Smooth muscle cell (in vitro differentiated cells): ENCODE data around the gene SLC7A6OS. TPM values are rescaled to one million over a fixed set of nuclear protein-coding genes. Genes with fewer than 3 reads are reported as not detected.

ENCODE experiments used
- DNase-seq: peaks from one replicate; lab custom pipeline; 2025; ENCODE audit not compliant: unreplicated experiment; lab: John Stamatoyannopoulos, UW
- H2AFZ ChIP-seq: fragments of 200-600 bp; sonication (generic); 2 replicates; pipeline ENCODE4 v1.6.0; 2016; ENCODE audit warnings: antibody characterized with exemption, low read depth, mild to moderate bottlenecking
- H3F3A ChIP-seq: fragments of 200-600 bp; sonication (generic); 2 replicates; pipeline ENCODE4 v1.6.0; 2017; ENCODE audit warnings: antibody characterized with exemption, low read depth
- H3K27ac ChIP-seq: fragments of 200-600 bp; sonication (generic); 2 replicates; pipeline ENCODE4 v1.5.1; 2016; ENCODE audit warnings: low read depth, mild to moderate bottlenecking
- H3K27me3 ChIP-seq: fragments of 200-600 bp; sonication (generic); 2 replicates; pipeline ENCODE4 v1.6.1; 2016; ENCODE audit warnings: low read depth, mild to moderate bottlenecking
- H3K36me3 ChIP-seq: fragments of 200-600 bp; sonication (generic); 2 replicates; pipeline ENCODE4 v1.5.1; 2016; ENCODE audit warnings: low read depth
- H3K4me1 ChIP-seq: fragments of 200-600 bp; sonication (generic); 2 replicates; pipeline ENCODE4 v1.5.1; 2016; ENCODE audit warnings: low read depth
- H3K4me2 ChIP-seq: fragments of 200-600 bp; sonication (generic); 2 replicates; pipeline ENCODE4 v1.6.0; 2016; ENCODE audit warnings: mild to moderate bottlenecking
- H3K4me3 ChIP-seq: fragments of 200-600 bp; sonication (generic); 2 replicates; pipeline ENCODE4 v1.5.1; 2016; ENCODE audit warnings: mild to moderate bottlenecking
- H3K79me2 ChIP-seq: fragments of 200-600 bp; sonication (generic); 2 replicates; pipeline ENCODE4 v1.6.0; 2016; ENCODE audit warnings: low read depth, mild to moderate bottlenecking
- H3K9ac ChIP-seq: fragments of 200-600 bp; sonication (generic); 2 replicates; pipeline ENCODE4 v1.6.0; 2016; ENCODE audit warnings: low read depth
- H3K9me3 ChIP-seq: fragments of 200-600 bp; sonication (generic); replicated peaks from 2 replicates; pipeline ENCODE4 v1.5.1; 2016; ENCODE audit warnings: low read depth
- H4K20me1 ChIP-seq: fragments of 200-600 bp; sonication (generic); 2 replicates; pipeline ENCODE4 v1.6.0; 2016; ENCODE audit warnings: low read depth
- CTCF ChIP-seq: fragments of 200-600 bp; sonication (generic); IDR thresholded peaks from 2 replicates; pipeline ENCODE4 v1.5.1; 2017; ENCODE audit warnings: borderline replicate concordance, mild to moderate bottlenecking, antibody characterized with exemption; ENCODE audit not compliant: insufficient read depth, poor library complexity, severe bottlenecking
- WGBS: methylation state at CpG from one replicate; pipeline ENCODE4 v1.1.7; 2016; ENCODE audit warnings: low lambda C conversion rate; 5-methylcytosine and 5-hydroxymethylcytosine counted together
- polyA plus RNA-seq: library from polyadenylated mRNA; unstranded; fragments of >200 nt; fragmentation: Nextera tagmentation; extraction: Ambion mirVana; gene quantifications from 2 replicates; pipeline ENCODE4 v1.2.1, GENCODE V29; 2016
- total RNA-seq: library from RNA; depleted of rRNA; stranded (reverse); fragments of >200 nt; gene quantifications from 2 replicates; pipeline ENCODE4 v1.2.3, GENCODE V29; 2014

Gene SLC7A6OS
- total and polyA plus RNA-seq, 2 experiments from 2014 or later, result 9.6 to 13.9 TPM

- Histone ChIP-seq H3K27ac (no peak overlapping the region), H3K79me2 (no peaks in the 10 kb centered on the region), H3K4me2 (no peak overlapping the region), H3K9me3 (no peaks in the 10 kb centered on the region), H4K20me1 (peaks cover 5% of the 10 kb centered on the region), H3K27me3 (no peaks in the 10 kb centered on the region), H3K4me1 (no peaks in the 10 kb centered on the region), H3K9ac (no peak overlapping the region), H3K36me3 (no peaks in the 10 kb centered on the region), H2AFZ (no peak overlapping the region), H3K4me3 (no peak overlapping the region), H3F3A (no peaks in the 10 kb centered on the region)
- 96% methylated on average over 27 of the region's 27 CpGs for WGBS
- DNase-seq, result no peak
- no peak for TF ChIP-seq CTCF
These were observed 38.1 kb upstream of the SLC7A6OS start for GRCh38 chr16:68348639-68349445.

GRCh38 chr16:68347605-68348004 is 36.9 kb upstream of the SLC7A6OS start:
- H4K20me1 ChIP-seq, result peaks cover 5% of the 10 kb centered on the region
- H3K27ac ChIP-seq, result no peak overlapping the region
- H3K79me2 ChIP-seq, result no peaks in the 10 kb centered on the region
- H3K4me1 ChIP-seq, result no peaks in the 10 kb centered on the region
- no peaks in the 10 kb centered on the region for H3K27me3 ChIP-seq
- WGBS, result 98% methylated on average over 4 of the region's 4 CpGs
- DNase-seq, result no peak
- H3K4me3 ChIP-seq, result no peak overlapping the region
- no peaks in the 10 kb centered on the region for H3K36me3 ChIP-seq
- H3K9me3 ChIP-seq, result no peaks in the 10 kb centered on the region
- H3F3A ChIP-seq, result no peaks in the 10 kb centered on the region
- no peak for TF ChIP-seq CTCF
- H3K4me2 ChIP-seq, result no peak overlapping the region
- H3K9ac ChIP-seq, result no peak overlapping the region
- H2AFZ ChIP-seq, result no peak overlapping the region

GRCh38 chr16:68346892-68347480 is 36.2 kb upstream of the SLC7A6OS start:
- Histone ChIP-seq H4K20me1 (peaks cover 5% of the 10 kb centered on the region), H3K9ac (no peak overlapping the region), H3K27ac (no peak overlapping the region), H3K27me3 (no peaks in the 10 kb centered on the region), H3K4me3 (no peak overlapping the region), H3K36me3 (no peaks in the 10 kb centered on the region), H3F3A (no peaks in the 10 kb centered on the region), H2AFZ (no peak overlapping the region), H3K4me1 (no peaks in the 10 kb centered on the region), H3K9me3 (no peaks in the 10 kb centered on the region), H3K79me2 (no peaks in the 10 kb centered on the region), H3K4me2 (no peak overlapping the region)
- no peak for TF ChIP-seq CTCF
- 98% methylated on average over 12 of the region's 12 CpGs for WGBS
- DNase-seq, result no peak
